Activated CD4-positive, CD25-positive, alpha-beta regulatory T cell treated with anti-CD3 and anti-CD28 coated beads, Interleukin-2, amount 50 U/mL, for 24 hours (primary cell): ENCODE data around the gene EPHA10.
"Not testable (repeated sequence)": the region's sequence is repeated elsewhere in the genome, so short reads cannot be mapped to it uniquely, and the experiment has no call there.

ENCODE experiments used
- ATAC-seq, 2 donors: fragments of 150-1000 bp; cut with Tn5 transposase; one replicate each; pipeline ENCODE4 v1.10.0; 2021; ENCODE audit warnings: mild to moderate bottlenecking in 1 of 2, moderate library complexity in 1 of 2

The EPHA10 gene

DNA sequence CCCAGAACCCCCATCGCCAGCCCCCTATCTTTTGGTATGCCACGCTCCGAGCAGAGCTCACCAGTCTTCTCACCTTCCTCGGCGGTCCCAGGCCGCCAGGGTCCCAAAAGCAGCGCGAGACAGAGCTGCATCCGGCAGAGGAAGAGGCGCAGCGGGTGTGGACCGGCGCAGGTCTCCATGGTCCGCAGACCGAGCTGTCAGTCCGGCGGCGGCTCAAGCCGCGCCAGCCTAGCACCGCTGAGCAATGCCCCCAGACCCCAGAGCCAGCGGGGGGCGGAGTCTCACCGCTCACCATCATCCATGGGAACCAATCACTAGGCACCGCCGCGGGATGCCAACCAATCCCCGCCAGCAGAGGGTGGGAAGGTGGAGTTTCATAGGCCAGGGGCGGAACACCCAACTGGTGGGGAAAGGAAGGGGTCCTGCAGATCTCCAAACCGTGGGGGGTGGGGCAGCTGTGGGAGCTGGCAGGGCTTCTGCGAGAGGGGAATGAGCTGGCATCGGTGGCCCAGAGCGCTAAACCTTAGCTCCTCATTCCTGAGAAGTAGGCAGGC is at the start of gene EPHA10:
TSS of gene EPHA10 (minus strand) at position 233 of the 554 bp plus-strand sequence. CDS start at position 179, 54 bp downstream.
- no peak for ATAC-seq

DNA sequence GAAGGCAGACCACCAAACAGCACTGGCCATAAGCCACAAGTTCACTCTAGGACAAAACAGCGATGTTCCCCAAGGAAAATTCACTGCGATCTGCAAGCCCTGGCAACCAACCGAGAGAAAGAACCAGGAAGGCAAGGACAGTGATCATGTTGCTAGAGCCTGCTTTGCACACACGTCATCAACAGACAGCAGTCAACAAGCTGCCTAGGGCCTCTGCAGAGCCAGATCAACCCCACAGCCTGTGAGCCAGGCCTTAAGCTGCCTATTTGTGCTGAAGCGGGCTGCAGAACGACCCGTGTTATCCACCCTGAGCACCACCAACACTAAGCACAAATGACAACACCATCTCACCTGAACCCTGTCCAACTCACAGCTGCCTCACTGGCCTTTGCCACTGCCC is 49.3 kb upstream of the EPHA10 start:
- no peak for ATAC-seq

DNA sequence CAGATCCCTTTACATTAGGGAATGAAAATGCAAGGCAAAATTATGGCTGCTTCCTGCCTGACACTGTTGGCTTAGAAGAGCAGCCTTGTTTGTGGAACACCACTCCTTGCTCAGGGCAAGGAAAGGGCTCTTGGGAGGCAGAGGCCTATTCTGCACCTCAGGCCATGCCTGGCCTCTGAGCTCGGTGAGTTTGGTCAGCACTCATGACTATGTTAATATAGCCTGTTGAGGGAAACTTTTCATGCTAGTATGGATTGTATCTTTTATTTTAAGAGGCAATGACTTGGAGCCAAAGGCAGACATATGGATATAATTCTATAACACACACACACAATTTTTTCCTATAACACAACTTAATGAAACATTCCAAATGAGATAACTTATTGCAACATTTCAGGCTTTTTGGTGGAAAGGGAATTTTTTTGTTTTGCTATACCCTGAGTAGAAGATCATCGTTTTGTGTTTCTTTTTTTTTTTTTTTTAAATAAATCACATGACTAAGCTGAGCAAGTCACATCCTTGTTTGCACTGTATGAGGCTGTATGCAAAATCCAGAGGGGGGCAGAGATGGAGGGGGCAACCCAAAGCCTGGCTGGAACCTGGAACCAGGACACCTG is 48.7 kb upstream of the EPHA10 start:
- no peak for ATAC-seq

DNA sequence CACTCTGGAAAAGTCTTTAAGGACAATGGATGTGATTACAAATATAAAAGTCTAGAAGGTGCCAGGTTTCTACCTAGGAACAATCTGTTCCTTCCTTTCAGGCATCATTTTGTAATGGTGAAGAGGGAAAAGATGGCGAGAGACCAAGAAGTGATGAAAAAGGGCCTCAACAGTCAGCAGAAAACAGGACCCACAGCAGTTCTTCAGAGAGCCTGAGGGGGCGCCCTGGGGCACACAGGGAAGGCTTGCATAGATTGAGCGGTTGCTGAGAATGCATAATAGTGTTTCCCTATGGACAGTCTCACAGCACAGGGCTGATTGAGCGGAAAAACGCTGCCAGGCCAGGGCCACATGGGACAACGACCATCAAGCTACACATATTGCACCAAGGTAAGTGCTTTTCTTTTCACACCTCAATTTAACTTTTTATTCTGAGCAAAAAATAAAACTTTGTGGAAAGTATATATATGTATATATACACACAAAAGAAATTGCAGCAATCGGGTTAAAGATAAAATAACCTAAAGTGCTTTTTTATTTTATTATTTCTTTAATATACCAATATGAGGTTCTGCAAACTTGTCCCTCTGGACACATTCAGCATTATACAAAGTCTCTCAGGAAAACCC is 46.2 kb upstream of the EPHA10 start:
- peak in 1 of 2 donors; percentile 21 for ATAC-seq

DNA sequence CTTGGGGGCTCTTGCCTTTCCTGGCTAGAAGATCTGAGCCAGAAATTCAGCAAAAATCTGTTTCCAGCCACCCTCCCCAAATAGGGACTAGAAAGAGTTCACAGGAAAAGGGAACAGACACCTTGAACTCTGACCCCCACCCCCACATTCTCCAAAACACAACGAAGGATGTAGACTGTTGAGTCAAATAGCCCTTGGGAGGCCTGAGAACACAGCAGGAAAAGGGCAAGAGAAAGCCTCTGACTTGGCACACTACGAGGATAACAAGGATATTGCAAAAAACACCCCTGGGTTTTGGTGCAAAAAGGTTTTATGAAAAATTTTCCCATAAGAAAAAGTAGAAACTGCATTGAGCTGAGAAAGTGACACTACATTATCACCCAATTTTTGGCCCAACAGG is 45.0 kb upstream of the EPHA10 start:
- ATAC-seq = no peak

DNA sequence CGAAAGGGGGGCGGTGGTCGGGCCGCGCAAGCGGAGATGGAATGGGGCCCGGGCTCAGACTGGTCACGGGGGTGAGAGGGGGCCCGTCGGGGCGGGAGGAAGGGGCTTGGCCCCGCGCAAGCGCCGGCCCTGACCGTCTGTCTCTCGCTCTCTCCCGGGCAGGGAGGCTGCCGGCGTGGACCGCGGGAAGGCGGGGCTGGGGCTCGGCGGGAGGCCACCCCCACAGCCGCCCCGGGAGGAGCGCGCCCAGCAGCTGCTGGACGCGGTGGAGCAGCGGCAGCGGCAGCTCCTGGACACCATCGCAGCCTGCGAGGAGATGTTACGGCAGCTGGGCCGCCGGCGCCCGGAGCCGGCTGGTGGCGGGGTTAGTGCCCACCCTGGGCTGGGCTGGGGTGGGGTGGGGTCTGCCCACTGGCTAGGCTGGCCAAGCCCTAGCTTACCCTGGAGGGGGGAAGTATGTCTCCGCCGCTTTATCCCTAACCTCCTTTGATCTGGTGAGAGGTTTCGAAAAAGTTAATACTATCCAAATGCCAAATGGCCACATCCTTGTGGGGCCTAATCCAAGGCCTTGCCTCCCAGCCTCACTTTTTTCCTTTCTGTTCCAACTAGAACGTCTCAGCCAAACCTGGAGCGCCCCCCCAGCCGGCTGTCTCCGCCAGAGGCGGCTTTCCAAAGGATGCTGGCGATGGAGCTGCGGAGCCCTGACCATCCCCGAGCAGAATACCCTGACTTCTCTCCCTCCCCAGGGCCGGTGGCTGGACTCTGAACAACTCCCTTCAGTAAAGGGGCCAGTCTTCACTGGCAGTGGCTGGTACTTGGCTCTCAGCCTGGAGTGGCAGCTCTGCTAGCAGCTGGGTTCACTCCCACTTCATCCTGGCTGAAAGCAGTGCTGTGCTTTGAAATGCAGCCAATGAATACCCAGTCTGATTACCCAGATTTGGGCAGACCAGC is 43.7 kb upstream of the EPHA10 start:
- peak; percentile 35 to 39 for ATAC-seq

DNA sequence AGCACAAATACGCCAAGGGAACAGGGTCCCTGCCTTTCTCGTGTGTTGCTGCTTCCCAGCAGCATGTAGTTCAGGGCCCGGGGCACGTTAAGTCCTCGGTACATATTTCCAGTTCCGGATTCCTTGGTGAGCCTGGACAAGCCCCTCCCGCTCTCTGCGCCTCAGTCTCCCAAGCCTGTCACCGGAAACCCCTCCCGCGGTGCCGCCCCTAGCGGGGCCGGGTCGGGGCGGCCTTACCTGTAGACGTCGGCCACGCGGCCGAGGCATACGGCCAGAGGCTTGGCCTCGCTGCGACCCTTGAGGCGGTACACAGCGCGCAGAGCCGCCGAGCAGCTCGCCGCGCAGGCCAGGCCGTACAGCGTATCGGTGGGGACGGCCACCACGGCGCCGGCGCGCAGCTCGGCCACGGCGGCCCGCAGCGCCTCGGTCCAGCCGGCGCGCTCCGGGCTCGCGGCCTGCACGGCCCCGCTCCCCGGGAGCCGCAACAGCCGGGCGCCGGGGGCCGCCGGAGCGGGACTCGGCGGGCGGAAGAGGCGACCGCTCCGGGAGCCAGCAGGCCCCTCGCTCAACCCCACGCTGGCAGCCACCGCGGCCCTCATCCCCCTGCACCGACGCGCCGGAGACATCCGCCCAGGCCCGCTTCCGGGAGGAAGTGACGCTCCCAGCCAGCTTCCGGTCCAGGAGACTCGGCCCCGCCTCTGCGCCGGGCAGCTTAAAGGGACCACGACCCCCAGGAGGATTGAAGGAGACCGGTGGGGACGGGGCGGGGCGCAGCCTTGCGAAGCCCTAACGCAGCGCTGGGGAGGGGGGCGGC is 42.8 kb upstream of the EPHA10 start, which contains the start of the genes C1orf122 and YRDC:
TSS of gene C1orf122 (plus strand) at position 236 of the 814 bp plus-strand sequence. CDS start 615 bp downstream, outside the sequence.
TSS of gene YRDC (minus strand) at position 654 of the 814 bp plus-strand sequence. CDS start at position 626, 28 bp downstream.
- peak; percentile 94 to 96 for ATAC-seq

DNA sequence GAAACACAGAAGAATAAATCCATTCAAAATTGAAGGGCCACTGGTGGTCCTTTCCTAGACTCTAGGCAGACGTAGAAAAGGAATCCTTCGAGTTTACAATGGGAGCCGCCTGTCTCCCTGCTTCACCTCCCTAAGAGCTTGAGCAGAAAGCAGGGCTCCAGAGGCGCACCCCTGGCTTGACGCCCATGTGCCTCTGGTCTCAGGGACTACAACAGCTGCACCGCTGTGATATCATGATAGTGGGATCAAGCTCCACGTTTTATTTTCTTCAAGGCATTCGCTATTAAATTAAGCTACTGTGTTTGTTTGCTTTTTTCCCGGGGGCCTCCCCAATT is 42.3 kb upstream of the EPHA10 start:
- no peak for ATAC-seq

DNA sequence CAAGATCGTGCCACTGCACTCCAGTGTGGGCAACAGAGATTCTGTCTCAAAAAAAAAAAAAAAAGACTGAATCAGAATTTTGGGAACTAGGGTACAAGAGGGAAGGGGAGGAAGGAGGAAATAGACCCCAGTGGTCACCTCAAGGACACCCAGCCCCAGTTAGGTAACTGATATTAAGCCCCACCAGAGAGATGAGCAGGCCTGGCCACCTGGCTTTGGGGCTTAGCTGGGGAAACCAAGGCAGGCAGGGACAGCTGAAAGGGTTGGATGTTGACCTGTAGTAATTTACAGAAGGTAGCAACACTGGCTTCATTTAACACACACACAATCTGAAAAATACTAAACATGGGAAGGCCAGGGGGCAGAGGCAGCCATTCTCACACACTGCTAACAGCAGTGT is 37.5 kb upstream of the EPHA10 start:
- ATAC-seq = no peak

DNA sequence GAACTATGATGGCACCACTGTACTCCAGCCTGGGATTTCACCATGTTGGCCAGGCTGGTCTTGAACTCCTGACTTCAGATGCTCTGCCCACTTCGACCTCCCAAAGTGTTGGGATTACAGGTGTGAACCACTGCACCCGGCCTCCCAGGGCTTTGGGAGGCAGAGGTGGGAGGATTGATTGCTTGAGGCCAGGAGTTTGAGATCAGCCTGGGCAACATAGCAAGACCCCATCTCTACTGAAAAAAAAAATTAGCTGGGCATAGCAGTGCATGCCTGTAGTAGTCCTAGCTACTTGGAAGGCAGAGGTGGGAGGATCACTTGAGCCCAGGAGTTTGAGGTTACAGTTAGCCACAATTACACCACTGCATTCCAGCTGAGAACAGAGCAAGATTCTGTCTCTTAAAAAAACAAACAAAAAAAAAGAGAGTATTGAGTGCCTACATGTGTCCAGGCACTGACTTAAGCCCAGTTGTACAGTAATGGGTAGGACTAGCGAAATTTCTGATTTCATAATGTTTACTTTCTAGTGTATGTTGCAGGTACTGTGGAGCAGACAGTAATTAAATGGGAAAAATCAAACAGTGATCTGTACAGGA is 32.9 kb upstream of the EPHA10 start:
- ATAC-seq = no peak

DNA sequence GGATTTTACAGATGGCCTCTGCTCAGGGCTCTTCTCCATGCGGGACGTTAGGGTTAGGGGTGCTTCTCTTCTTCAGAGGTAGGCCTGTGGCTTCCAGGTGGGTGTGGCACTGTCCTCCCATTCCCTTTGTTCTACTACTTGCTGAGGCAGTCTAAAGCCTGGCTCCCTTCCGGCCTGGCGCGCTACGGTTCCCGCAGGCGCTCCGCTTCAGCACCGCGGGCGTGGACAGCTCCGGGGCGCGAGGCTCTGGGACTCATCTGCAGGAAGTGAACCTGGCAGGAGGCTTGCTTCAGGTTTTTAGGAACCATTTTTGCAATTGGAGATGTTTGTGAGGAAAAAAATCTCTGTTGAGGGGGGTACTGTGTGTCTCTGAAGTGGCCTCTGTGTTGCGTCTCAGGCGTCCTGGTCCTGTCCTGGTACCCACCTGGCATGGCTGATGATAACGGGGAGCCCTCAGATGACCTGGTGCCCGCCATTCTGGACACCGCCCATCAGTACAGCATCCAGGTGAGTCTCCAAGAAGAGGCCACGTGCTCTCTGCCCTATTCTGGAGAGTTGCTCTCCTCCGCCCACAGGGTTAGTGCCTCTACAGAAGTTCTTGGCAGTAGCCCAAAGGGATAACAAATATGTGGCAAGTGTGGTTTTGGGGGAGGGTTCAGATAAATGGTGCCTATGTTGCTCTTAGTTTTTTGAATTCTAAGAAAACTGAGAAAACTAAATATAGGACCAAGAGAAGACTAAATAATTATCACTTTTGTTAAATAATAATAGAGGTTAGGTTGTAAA is 30.6 kb upstream of the EPHA10 start:
- ATAC-seq = no peak

DNA sequence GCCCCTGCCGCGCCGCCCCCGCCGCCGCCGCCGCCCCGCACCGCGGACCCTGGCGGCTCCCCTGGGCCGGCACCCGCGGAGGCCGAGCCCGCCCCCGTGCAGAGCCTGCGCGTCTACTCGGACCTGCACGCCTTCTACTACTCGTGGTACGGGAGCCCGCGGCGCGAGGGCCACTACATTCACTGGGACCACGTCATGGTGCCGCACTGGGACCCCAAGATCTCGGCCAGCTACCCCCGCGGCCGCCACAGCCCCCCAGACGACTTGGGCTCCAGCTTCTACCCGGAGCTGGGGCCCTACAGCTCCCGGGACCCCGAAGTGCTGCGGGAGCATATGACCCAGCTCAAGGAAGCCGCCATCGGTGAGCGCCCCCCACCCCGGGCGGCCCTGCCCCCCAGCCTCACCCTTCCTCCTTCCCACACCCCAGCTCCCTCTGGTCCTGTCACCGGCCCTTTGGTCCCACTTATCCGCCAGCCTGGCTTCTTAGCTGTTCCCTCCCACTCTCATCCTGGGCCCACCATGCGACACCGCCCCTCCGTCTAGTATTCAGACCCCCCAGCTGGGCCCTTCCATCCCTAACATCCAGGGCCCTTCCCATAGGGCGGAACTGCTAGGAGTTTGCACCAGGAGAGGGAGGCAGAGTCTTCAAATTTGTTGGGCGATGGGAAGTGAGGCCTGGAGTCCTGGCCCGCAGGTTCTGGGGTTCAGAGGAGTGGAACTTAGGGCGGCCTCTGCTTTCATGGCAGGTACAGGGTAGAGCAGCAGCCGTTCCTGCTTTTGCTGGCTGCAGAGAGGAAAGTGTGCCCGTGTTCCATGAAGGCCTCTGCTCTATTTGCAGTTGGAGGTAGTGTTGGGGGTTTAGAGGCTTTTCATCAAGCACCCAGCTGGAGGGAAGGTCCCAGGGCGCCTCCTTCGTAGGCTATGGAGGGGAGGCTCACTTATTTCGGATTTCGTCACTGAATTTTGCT is 29.7 kb upstream of the EPHA10 start:
- peak; percentile 22 to 33 for ATAC-seq

DNA sequence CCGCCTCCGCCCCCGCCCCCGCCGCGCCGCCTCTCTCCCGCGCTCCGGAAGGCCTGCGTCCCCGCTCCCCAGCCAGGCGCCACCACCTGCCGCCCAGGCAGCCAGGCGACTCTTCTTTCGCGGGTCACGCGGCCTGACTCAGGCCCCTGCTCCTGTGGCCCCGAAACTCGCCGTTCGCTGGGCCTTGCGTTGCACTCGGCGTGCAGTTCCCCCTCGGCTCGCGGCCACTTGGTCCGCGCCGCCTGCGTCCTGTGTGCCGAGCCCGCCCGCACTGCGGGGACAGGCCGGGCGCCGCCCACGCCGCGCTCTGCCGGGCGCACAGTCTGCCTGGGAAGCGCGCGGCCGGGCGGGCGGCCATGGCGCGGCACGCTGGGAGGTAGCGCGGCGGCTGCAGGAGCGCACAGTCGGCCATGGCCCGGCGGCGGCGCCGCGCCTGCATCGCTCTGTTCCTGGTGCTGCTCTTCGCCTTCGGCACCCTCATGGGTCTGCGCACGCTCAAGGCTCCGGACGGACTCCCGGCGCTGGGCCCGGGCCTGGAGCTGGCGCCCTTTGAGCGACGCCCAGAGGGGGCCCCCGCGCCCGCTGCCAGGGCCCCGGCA is 29.0 kb upstream of the EPHA10 start, which contains the start of gene MANEAL:
TSS of gene MANEAL (plus strand) at position 75 of the 599 bp plus-strand sequence. CDS start at position 411, 336 bp downstream.
- ATAC-seq = peak; percentile 71 to 73

DNA sequence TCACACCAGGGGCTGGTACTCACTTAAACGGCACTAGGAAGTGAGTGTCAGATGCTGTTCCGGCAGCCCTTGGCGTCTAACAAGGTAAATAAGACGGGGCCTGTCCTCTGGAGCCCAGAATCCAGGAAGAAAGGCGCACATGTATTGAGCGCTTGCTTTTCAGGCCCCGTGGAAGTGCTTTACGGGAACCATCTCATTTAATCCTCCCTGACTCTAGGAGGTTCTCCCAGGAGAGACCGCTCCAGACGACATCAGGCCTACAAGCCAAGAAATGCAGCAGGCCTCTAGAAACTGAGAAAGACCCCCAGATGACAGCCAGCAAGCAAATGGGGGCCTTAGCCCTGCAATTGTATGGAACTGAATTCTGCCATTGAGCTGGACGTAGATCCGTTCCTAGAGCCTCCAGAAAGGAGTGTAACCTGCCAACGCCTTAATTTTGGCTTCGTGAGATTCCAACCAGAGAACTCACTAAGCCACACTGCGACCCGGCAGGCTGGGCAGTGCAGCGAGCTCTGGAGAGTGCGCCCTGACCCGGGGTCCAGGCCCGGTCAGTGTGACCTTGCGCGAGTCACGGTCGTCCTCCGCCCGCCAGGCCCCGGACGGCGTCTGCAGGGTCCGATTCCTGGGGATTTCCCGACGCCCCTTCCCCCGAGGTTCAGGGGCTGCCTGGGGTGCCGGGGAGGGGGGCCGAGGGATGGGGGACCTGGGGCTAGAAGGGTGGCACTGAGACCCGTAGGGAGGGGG is 28.2 kb upstream of the EPHA10 start:
- no peak for ATAC-seq

DNA sequence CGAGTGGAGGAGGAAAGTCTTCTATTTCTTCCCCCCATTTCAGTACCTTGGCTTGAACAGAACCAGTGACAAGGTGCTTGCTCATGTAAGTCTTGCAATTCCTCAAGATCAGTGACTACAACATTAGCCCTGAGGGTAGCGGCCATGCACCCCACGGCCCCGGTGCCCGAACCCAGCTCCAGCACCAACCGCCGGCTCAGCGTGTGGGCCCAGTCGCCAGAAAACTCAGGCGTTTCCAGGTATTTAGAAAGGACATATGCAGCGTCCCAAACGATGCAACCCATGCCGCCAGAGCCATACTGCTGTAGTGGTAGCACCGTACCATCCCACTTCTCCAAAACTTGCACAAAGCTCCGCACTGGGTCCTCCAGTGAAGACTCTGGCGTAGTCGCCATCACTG is 17.6 kb upstream of the EPHA10 start:
- no peak for ATAC-seq

DNA sequence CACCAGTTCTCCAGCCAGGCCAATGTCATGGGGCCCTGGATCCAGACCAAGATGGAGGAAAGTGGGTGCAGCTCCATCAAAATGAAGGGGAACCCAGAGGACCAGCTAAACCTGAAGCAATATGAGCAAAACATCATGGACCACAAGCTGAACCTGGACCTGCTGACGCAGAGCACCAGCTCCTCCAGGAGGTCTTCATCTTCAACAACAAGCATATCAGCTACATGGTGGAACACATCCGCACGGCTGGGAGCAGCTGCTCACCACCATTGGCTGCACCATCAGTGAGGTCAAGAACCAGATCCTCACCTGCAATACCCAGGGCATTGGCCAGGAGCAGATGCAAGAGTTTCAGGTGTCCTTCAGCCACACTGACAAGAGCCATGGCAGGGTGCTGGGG is 13.7 kb upstream of the EPHA10 start:
- ATAC-seq = no peak

DNA sequence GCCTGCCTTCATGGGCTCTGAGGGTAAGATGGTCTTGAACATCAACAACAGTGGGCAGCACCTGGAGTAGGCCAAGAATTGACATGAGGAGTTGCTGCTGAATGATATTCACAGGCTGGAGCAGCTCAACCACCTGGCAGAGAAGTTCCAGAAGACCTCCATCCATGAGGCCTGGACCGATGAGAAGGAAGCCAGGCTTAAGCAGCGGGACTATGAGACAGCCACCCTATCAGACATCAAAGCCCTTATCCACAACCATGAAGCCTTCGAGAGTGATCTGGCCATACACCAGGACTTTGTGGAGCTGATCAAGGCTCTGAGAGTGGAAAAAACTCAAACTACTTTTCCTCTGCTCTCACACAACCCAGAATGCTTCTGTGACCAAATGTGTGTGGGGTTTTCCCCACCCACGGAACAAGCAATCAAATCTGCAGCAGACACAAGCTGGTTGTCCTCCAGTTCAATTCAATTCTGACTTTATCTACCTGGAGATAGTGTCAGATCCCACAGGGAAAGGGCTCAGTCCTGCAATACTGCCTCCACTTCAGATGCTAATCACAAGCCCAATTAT is 12.1 kb upstream of the EPHA10 start:
- peak in 1 of 2 donors; percentile 45 for ATAC-seq

DNA sequence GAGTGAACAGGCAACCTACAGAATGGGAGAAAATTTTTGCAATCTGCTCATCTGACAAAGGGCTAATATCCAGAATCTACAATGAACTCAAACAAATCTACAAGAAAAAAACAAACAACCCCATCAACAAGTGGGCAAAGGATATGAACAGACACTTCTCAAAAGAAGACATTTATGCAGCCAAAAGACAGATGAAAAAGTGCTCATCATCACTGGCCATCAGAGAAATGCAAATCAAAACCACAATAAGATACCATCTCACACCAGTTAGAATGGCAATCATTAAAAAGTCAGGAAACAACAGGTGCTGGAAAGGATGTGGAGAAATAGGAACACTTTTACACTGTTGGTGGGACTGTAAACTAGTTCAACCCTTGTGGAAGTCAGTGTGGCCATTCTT is 6.5 kb upstream of the EPHA10 start:
- not testable (repeated sequence) for ATAC-seq
